SJCRH30 (cell line): ENCODE measurements around the gene ASTN2. TPM values are rescaled to one million over a fixed set of nuclear protein-coding genes. Genes with fewer than 3 reads are reported as not detected.

Experiments
- DNase-seq, 2 experiments: peaks; one replicate each; pipeline ENCODE4 v3.0.0-alpha.2; 2015 to 2020
- H3K27ac ChIP-seq: fragments of 250-450 bp; sonication (Bioruptor Pico); 2 replicates; pipeline ENCODE4 v1.5.1; 2020; ENCODE audit warnings: mild to moderate bottlenecking, moderate library complexity
- H3K27me3 ChIP-seq: fragments of 250-450 bp; sonication (Bioruptor Pico); 2 replicates; pipeline ENCODE4 v1.5.1; 2020; ENCODE audit warnings: mild to moderate bottlenecking, moderate library complexity
- H3K36me3 ChIP-seq: fragments of 250-450 bp; sonication (Bioruptor Pico); 2 replicates; pipeline ENCODE4 v1.5.1; 2020; ENCODE audit warnings: mild to moderate bottlenecking, moderate library complexity
- H3K4me1 ChIP-seq: fragments of 250-450 bp; sonication (Bioruptor Pico); 2 replicates; pipeline ENCODE4 v1.5.1; 2020; ENCODE audit warnings: mild to moderate bottlenecking, moderate library complexity
- H3K4me3 ChIP-seq: fragments of 250-450 bp; sonication (Bioruptor Pico); 2 replicates; pipeline ENCODE4 v1.5.1; 2020; ENCODE audit warnings: mild to moderate bottlenecking, moderate library complexity
- H3K9me3 ChIP-seq: fragments of 250-450 bp; sonication (Bioruptor Pico); replicated peaks from 2 replicates; pipeline ENCODE4 v1.5.1; 2020; ENCODE audit warnings: mild to moderate bottlenecking, moderate library complexity
- total RNA-seq: library from RNA; depleted of rRNA; stranded (reverse); fragments of >200 nt; shearing (Covaris generic); gene quantifications from 2 replicates; pipeline ENCODE4 v1.2.3, GENCODE V29; 2014

Gene ASTN2
- total RNA-seq, 1 experiment from 2014 or later: 19.8 TPM

DNA sequence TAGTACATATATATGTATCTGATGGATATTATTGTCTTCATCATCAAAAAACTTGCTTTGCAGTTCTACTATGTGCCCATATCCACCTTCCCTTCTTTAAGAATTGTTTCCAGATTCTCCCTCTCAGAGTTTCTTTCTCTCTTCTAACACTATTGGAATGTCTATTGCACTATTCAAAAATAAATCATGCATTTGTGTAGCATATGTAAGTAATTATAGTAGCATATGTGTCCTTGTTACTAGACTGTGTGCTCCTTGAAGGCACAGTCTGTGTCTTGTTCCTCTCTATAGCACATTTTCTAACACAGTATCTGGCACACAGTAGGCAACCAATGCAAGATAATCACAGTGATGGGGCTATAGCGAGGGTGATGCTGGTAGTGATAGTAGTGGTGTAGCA lies 771.2 kb downstream of the ASTN2 start:
- no peak for DNase-seq
- Histone ChIP-seq H3K36me3 (no peaks in the 10 kb centered on the region), H3K4me3 (no peak overlapping the region), H3K4me1 (no peaks in the 10 kb centered on the region), H3K9me3 (0 out of 2 replicates have a peak, but pooled peaks cover 3% of the 10 kb centered on the region), H3K27me3 (no peaks in the 10 kb centered on the region), H3K27ac (no peak overlapping the region)

DNA sequence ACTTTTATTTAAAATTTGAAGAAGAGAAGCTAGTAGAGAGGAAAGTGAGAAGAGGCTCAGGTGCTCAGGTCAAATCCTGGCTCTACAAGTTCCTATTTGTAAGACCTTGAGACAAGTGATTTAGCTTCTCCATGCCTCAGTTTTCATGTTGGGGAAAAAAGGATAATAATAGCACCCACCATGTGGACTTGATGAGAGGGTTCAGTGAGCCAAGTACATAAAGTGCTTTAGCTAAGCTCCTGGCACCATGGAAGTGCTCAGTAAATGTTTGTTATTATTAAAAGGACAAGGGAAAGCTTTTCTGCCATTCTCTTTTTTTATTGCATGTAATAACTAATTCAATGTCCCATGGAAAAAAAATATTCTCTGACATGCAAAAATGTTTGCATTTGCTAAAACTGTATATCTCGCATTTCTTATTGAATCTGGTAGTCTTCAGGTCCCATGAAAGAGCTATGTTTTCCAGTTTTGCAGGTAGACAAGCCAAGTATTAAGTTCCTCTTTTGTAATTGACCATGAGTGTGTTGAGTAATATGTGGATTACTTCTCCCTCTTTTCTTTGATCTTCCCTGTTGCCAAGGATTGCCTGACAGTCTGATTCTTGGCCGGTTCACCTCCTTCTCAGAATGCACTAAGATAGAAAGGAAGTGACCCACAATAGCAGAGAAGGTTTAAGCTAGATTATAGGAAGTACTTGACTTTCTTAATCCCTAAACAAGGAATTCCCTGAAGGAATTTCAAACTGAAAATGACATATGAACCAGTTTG lies 773.4 kb downstream of the ASTN2 start:
- Histone ChIP-seq H3K4me3 (no peak overlapping the region), H3K9me3 (0 out of 2 replicates have a peak, but pooled peaks cover 3% of the 10 kb centered on the region), H3K4me1 (no peaks in the 10 kb centered on the region), H3K27me3 (no peaks in the 10 kb centered on the region), H3K27ac (no peak overlapping the region), H3K36me3 (0 out of 2 replicates have a peak, but pooled peaks cover 2% of the 10 kb centered on the region)
- DNase-seq: no peak

DNA sequence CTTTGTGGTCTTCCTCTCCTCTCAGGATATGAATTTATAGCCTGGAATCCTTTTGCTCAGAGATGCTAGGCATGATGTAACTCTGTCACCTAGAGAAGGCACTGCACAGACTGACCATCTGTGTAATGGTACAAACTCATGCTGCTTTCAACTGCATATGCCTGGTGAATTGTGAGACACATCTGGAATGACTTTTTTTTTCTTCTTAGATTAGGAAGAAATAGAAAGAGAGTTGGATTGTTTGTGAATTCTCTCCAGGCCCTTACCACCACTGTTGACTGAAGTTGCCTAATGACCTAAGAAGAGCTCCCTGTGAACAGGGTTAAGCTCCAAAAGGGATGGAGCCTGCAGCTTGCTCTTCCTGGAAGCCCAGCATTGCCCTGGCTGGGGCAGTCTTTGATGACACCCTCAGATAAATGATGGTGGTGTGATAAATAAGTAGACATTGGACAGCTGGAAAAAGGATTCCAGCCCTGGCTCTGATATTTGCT lies 775.6 kb downstream of the ASTN2 start:
- Histone ChIP-seq H3K4me1 (no peaks in the 10 kb centered on the region), H3K9me3 (0 out of 2 replicates have a peak, but pooled peaks cover 3% of the 10 kb centered on the region), H3K4me3 (no peak overlapping the region), H3K36me3 (0 out of 2 replicates have a peak, but pooled peaks cover 2% of the 10 kb centered on the region), H3K27ac (no peak overlapping the region), H3K27me3 (no peaks in the 10 kb centered on the region)
- no peak for DNase-seq

DNA sequence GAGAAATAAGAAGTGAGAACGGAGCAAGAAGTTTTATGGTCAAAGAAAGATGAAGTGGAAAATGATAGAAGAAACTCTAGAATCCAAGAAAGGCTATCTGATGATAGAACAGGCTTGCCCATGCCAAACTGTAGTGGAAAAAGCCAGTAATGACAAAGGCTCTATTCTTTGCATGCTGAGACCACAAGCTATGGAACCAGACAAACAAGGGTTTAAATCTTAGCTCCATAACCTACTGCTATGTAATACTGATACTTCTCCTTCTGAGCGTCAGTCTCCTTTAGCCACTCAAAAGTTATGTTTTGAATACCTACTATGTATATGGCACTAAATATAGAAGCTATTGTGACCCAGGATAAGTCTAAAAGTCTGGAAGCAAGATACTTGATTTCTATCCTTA lies 778.9 kb downstream of the ASTN2 start:
- Histone ChIP-seq H3K4me3 (no peak overlapping the region), H3K36me3 (0 out of 2 replicates have a peak, but pooled peaks cover 2% of the 10 kb centered on the region), H3K27ac (no peak overlapping the region), H3K27me3 (no peaks in the 10 kb centered on the region), H3K9me3 (no peaks in the 10 kb centered on the region), H3K4me1 (no peaks in the 10 kb centered on the region)
- no peak for DNase-seq

DNA sequence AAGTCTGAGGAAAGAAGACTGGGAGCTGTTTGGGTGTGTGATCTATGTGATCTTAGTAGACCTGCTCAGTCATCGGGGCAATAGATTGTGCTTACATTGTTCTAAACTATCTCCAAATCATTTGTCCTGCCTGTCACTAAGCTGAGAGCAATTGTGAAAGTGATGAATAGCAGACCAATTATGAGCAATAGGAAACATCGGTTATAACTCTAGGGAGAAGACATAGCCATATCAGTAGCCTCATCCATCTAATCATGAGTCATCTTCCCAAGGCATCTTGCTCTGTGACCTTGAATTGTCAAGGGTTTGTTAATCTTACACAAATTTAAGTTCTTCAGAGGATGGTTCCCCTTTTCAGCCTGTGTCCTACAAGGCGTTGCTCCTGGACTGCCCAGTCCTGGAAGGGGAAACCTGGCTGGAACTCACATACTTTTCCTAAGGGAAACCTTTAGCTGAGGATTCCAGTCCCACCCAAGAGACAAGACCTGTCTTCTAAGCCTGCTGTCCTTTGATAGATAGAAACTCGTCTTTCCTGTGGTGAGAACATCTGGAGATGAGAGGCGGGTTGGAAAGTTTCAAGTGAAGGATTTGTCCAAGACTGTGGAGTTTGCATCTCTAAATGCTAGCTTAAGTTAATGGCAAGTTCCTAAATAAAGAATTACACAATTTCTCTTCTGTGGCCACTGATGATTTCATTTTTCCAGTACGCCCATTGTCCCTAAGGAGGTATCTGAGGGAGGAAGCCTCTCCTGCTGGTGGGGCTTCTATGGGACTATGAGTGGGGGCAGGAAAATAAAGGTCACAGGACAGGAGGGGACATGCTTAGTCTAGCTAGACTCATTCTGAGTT lies 781.6 kb downstream of the ASTN2 start:
- no peak for DNase-seq
- H3K36me3 ChIP-seq: 0 out of 2 replicates have a peak, but pooled peaks cover 2% of the 10 kb centered on the region
- H3K27me3 ChIP-seq: no peaks in the 10 kb centered on the region
- H3K4me3 ChIP-seq: no peak overlapping the region
- no peaks in the 10 kb centered on the region for H3K9me3 ChIP-seq
- H3K4me1 ChIP-seq: peaks cover 3% of the 10 kb centered on the region; the same call in 1 of the 2 replicates
- H3K27ac ChIP-seq: no peak overlapping the region

DNA sequence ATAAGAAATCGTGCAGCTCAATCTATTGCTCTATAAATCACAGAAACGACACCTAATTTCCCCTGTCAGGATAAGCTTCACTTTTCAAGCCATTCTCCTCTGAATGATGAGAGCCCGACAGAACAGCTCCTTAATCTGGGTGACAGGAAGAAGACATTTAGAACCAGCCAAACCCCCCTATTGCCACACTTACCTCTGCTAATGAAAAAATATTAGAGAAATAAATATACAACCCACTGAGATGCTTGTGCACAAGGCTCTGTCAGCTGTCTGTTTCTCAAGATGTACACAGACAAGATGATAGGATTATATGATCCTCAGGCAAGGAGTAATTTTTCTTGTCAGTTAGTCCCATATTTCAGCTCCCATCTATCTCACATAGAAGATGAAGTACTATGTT lies 785.2 kb downstream of the ASTN2 start:
- DNase-seq: no peak
- Histone ChIP-seq H3K9me3 (no peaks in the 10 kb centered on the region), H3K27me3 (no peaks in the 10 kb centered on the region), H3K27ac (no peak overlapping the region), H3K4me3 (no peak overlapping the region), H3K36me3 (no peaks in the 10 kb centered on the region), H3K4me1 (peaks cover 3% of the 10 kb centered on the region; the same call in 1 of the 2 replicates)

DNA sequence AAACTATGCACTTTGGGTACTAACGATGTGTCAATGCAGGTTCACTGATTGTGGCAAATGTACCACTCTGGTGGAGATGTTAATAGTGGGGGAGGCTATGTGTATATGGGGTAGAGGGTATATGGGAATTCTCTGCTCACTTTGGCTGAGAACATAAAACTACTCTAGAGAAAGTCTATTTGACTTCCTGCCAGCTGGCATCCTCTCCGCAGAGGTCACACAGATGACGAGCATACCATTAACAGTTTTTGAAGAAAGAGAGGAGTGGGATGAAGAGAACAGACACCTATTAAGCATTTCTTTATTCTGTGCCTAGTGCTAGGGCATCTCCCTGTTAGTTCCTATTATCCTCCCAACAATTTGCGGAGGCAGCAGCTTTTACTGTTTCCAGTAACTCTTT lies 786.1 kb downstream of the ASTN2 start:
- Histone ChIP-seq H3K4me3 (no peak overlapping the region), H3K27ac (no peak overlapping the region), H3K9me3 (no peaks in the 10 kb centered on the region), H3K36me3 (0 out of 2 replicates have a peak, but pooled peaks cover 3% of the 10 kb centered on the region), H3K4me1 (peaks cover 3% of the 10 kb centered on the region; the same call in 1 of the 2 replicates), H3K27me3 (no peaks in the 10 kb centered on the region)
- peak; percentile 6 to 36 for DNase-seq

DNA sequence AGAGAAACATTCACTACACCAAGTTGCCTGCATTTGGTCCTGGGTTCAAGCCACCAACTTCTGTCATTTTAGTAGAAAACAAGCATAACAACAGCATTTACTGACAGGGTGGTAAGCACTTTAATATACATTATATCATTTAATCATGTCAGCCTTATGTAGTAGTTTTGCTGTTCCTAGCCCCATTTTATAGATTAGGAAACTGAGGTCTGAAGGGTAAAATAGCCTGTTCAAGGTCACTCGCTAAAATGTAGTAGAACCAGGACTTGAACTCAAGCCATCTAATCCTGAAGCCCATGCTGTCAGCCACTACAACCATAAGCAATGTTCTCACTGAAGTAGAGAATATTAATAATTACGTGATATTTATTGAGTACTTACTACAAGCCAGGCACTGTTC lies 787.4 kb downstream of the ASTN2 start:
- H3K27ac ChIP-seq: no peak overlapping the region
- H3K9me3 ChIP-seq: no peaks in the 10 kb centered on the region
- no peak for DNase-seq
- H3K4me1 ChIP-seq: peaks cover 3% of the 10 kb centered on the region; the same call in 1 of the 2 replicates
- no peak overlapping the region for H3K4me3 ChIP-seq
- H3K36me3 ChIP-seq: 0 out of 2 replicates have a peak, but pooled peaks cover 3% of the 10 kb centered on the region
- no peaks in the 10 kb centered on the region for H3K27me3 ChIP-seq

DNA sequence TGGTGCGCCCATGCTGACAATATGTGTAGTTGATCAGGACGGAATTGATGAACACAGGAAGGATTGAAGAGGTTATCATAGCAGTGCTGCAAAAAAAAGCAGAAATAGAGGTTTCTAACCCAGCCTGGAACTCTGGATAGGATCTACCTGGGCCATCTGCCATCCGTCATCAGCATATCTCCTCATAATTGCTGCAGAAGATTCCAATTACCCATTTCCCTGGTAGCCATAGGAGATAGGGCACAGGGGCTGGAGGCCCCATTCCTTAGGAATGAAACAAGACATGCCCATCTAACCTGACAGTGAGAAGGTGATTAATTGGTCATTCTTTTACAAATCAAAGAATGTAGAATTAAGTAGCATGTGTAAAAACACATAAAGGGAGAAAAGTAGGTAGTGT lies 788.1 kb downstream of the ASTN2 start:
- no peak for DNase-seq

DNA sequence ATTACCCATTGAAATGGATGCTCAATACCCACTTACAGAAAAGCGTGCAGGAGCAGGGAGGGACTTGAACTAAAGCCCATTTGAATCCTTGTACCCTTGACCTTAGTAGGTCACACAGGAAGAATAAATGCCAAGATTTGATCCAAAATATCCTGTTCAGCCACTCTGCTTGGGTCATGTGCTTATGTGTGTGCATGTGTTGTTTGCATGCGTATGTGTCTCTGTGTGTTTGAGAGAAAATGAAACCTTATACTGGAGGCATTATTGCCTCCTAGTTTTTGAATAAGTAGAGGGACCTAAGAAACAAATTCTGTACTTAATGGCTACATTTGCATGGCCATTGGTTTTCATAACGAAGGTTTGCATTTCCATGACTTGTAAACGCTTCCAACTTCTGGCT lies 791.1 kb downstream of the ASTN2 start:
- H3K4me3 ChIP-seq: no peak overlapping the region
- H3K4me1 ChIP-seq: peaks cover 2% of the 10 kb centered on the region; the same call in 1 of the 2 replicates
- H3K9me3 ChIP-seq: no peaks in the 10 kb centered on the region
- no peaks in the 10 kb centered on the region for H3K27me3 ChIP-seq
- no peak overlapping the region for H3K27ac ChIP-seq
- 0 out of 2 replicates have a peak, but pooled peaks cover 3% of the 10 kb centered on the region for H3K36me3 ChIP-seq
- no peak for DNase-seq

More for the DNA sequence above, 788.1 kb downstream of the ASTN2 start:
- Histone ChIP-seq H3K27ac (no peak overlapping the region), H3K27me3 (no peaks in the 10 kb centered on the region), H3K4me1 (peaks cover 3% of the 10 kb centered on the region; the same call in 1 of the 2 replicates), H3K4me3 (no peak overlapping the region), H3K9me3 (no peaks in the 10 kb centered on the region), H3K36me3 (0 out of 2 replicates have a peak, but pooled peaks cover 3% of the 10 kb centered on the region)

DNA sequence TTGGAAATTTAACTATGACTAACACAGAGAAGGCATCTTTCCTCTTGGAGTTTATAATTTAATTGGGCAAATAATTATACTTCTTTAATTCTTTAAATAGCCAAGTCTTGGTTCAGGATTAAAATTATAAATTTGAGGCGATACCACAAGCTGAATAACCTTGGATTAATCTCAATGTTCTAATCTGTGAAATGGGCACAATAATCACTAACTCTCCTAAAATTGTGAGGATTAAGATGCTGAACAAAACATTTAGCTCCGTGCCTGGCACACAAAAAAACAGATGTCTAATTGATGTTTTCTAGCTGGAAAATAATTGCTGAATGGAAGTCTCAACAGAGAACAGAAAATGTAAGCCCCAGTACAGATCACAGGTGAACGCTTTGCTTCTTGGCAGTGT lies 797.5 kb downstream of the ASTN2 start:
- Histone ChIP-seq H3K4me3 (no peak overlapping the region), H3K27ac (no peak overlapping the region), H3K9me3 (no peaks in the 10 kb centered on the region), H3K36me3 (no peaks in the 10 kb centered on the region), H3K4me1 (no peaks in the 10 kb centered on the region), H3K27me3 (no peaks in the 10 kb centered on the region)
- DNase-seq: no peak

DNA sequence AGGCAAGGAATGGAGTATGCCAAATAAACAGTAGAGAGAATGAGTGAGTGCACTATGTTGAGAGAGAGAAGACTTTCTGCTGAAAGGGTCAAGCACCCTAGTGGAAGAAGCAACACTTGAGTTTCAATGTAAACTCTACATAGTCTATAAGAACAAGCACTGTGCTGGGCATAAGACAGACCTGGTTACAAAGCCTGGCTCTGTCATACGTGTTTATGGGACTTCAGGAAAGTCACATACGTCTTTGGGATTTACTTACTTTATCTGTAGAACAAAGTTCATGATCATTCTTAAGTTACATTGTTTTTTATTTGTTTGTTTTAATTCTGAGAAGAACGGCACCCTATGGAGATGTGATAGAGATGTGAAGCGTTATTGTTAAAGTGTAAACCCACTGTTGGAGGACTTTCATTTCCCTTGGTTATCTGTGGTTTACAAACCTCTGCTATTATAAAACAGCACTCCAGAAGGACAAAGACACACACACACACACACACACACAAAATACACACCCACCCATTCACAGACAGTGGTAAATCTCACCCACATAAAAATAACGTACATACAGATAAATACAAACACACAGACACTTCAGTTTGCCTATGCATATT lies 798.4 kb downstream of the ASTN2 start:
- no peak overlapping the region for H3K4me3 ChIP-seq
- no peak for DNase-seq
- no peaks in the 10 kb centered on the region for H3K4me1 ChIP-seq
- H3K36me3 ChIP-seq: no peaks in the 10 kb centered on the region
- H3K27ac ChIP-seq: no peak overlapping the region
- H3K27me3 ChIP-seq: no peaks in the 10 kb centered on the region
- H3K9me3 ChIP-seq: no peaks in the 10 kb centered on the region

DNA sequence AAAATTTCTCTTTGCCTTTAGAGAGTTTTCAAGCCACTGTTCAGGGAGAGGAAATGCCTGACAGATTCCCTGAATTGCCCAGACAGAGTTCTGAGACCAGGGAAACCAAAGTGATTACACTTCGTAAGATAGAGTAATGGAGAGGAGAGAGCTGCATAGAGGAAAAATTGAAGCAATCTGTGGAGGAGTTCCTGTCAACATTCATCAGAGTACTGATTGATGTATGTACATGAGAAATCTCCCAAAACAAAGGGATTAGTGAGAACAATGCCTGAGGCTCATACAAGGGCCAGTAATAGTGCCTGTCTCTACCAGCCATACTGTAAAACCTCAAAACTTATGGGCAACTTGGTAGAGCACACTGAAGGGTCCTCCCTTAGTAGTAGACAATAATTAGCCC lies 806.8 kb downstream of the ASTN2 start:
- peaks cover 4% of the 10 kb centered on the region; the same call in 1 of the 2 replicates for H3K36me3 ChIP-seq
- H3K27ac ChIP-seq: no peak overlapping the region
- no peaks in the 10 kb centered on the region for H3K27me3 ChIP-seq
- H3K4me3 ChIP-seq: no peak overlapping the region
- peaks cover 3% of the 10 kb centered on the region; the same call in 1 of the 2 replicates for H3K9me3 ChIP-seq
- H3K4me1 ChIP-seq: no peaks in the 10 kb centered on the region
- no peak for DNase-seq

DNA sequence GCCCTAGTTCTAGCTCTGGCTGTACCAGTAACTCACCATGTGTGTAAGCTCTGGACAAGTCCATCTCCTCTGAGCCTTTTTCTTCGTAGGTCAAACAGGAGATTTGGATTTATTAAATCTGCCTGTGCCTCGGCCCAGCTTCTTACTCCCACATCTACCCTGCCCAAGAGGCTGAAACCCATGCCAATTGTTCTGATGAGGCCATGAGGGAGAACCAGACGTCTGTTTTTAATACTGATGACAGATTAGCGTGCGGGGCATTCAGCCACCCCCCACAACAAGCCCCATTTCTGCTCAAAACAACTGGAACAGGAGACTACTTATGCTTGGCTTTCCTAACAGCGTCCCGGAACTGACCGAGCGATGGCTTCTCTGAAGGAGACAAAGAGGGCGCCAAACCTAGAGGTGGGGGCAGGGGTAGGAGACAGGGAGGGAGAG lies 808.9 kb downstream of the ASTN2 start:
- Histone ChIP-seq H3K27ac (no peak overlapping the region), H3K27me3 (no peaks in the 10 kb centered on the region), H3K9me3 (peaks cover 3% of the 10 kb centered on the region; the same call in 1 of the 2 replicates), H3K36me3 (peaks cover 4% of the 10 kb centered on the region; the same call in 1 of the 2 replicates), H3K4me3 (no peak overlapping the region), H3K4me1 (no peaks in the 10 kb centered on the region)
- no peak for DNase-seq
